ENCODE results near the gene RNF113B.

Gene RNF113B

DNA sequence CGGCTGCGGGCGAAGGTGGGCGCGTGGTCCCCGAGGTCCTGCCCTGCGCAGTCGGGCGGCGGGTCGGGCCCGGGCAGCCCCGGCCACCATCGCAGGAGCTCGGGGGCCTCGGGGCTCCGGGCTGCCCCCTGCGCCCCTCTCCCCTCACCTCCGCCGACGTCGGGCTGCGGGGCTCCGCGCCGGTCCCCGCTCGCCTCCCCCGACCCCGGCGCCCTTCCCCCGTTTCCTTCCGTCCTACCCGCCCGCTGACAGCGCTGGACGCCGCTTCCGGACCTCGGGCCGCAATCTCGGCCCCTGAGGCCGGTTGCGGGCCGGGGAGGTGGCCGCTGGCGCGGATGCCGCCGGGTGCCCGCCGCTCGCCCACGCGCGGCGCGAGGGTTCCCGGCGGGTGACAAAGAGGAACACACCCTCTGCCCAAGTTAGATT, 33.5 kb downstream of the RNF113B start:
- Histone ChIP-seq H3K9me3 (ENCODE audit: insufficient read depth, low read length, severe bottlenecking) (no peaks in the 10 kb centered on the region), H3K4me1 (ENCODE audit: insufficient read depth, low read length) (no peaks in the 10 kb centered on the region), H2AFZ (ENCODE audit: low read depth, low read length) (no peak overlapping the region), H3K79me2 (ENCODE audit: insufficient read depth, low read length) (no peaks in the 10 kb centered on the region), H3K27me3 (ENCODE audit: insufficient read depth, low read length, poor library complexity) (peaks cover 1% of the 10 kb centered on the region), H3K4me2 (ENCODE audit: insufficient read depth, low read length) (no peak overlapping the region), H3K9ac (ENCODE audit: low read depth, low read length) (no peak overlapping the region), H3K36me3 (ENCODE audit: insufficient read depth, low read length) (no peaks in the 10 kb centered on the region), H3K27ac (ENCODE audit: low read length) (no peak overlapping the region), H4K20me1 (ENCODE audit: insufficient read depth, low read length) (no peaks in the 10 kb centered on the region), H3K4me3 (ENCODE audit: low read depth in 1 of 2, low read length in 2 of 2) (no peak overlapping the region)
- DNase-seq (no peak), ATAC-seq (ENCODE audit: insufficient read depth, low read depth) (no peak)
- TF ChIP-seq, protein P1, sequence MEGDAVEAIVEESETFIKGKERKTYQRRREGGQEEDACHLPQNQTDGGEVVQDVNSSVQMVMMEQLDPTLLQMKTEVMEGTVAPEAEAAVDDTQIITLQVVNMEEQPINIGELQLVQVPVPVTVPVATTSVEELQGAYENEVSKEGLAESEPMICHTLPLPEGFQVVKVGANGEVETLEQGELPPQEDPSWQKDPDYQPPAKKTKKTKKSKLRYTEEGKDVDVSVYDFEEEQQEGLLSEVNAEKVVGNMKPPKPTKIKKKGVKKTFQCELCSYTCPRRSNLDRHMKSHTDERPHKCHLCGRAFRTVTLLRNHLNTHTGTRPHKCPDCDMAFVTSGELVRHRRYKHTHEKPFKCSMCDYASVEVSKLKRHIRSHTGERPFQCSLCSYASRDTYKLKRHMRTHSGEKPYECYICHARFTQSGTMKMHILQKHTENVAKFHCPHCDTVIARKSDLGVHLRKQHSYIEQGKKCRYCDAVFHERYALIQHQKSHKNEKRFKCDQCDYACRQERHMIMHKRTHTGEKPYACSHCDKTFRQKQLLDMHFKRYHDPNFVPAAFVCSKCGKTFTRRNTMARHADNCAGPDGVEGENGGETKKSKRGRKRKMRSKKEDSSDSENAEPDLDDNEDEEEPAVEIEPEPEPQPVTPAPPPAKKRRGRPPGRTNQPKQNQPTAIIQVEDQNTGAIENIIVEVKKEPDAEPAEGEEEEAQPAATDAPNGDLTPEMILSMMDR (IDR thresholded peaks at IDR 0.05; ENCODE audit: borderline replicate concordance, extremely low read depth, low read length, poor library complexity, severe bottlenecking): no peak
- TF ChIP-seq EZH2 (IDR thresholded peaks at IDR 0.05; ENCODE audit: borderline replicate concordance, low read depth, low read length, severe bottlenecking): no peak

DNA sequence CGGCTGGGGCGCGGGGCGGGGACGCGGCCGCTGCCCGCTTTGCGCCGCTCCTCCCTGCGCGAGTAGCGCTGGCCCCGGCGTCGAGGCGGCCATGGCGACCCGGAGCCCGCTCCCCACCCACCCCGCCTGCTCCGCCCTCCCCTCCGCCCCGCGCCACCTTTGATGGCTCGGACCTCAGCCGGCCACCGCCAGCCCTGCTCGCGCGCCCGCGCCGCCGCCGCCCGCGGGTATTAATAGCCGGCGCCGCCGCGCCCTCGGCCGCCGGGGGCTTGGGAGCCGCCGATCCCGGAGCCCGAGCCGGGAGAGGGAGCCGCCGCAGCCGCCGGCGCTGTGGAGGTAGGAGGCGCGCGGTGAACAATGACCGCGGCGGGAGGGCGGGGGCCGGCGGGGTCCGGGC, 33.9 kb downstream of the RNF113B start:
- H3K9ac ChIP-seq (ENCODE audit: low read depth, low read length): no peak overlapping the region
- no peaks in the 10 kb centered on the region for H3K79me2 ChIP-seq (ENCODE audit: insufficient read depth, low read length)
- peaks cover 3% of the 10 kb centered on the region for H3K27me3 ChIP-seq (ENCODE audit: insufficient read depth, low read length, poor library complexity)
- no peaks in the 10 kb centered on the region for H3K9me3 ChIP-seq (ENCODE audit: insufficient read depth, low read length, severe bottlenecking)
- no peak overlapping the region for H3K27ac ChIP-seq (ENCODE audit: low read length)
- no peaks in the 10 kb centered on the region for H3K4me1 ChIP-seq (ENCODE audit: insufficient read depth, low read length)
- no peak overlapping the region for H3K4me2 ChIP-seq (ENCODE audit: insufficient read depth, low read length)
- no peak overlapping the region for H2AFZ ChIP-seq (ENCODE audit: low read depth, low read length)
- H3K4me3 ChIP-seq (ENCODE audit: low read depth in 1 of 2, low read length in 2 of 2): no peak overlapping the region
- DNase-seq (no peak), ATAC-seq (ENCODE audit: insufficient read depth, low read depth) (no peak)
- no peak for TF ChIP-seq EZH2 (IDR thresholded peaks at IDR 0.05; ENCODE audit: borderline replicate concordance, low read depth, low read length, severe bottlenecking)
- TF ChIP-seq, protein P1 (IDR thresholded peaks at IDR 0.05; ENCODE audit: borderline replicate concordance, extremely low read depth, low read length, poor library complexity, severe bottlenecking): no peak
- no peaks in the 10 kb centered on the region for H4K20me1 ChIP-seq (ENCODE audit: insufficient read depth, low read length)
- H3K36me3 ChIP-seq (ENCODE audit: insufficient read depth, low read length): no peaks in the 10 kb centered on the region

DNA sequence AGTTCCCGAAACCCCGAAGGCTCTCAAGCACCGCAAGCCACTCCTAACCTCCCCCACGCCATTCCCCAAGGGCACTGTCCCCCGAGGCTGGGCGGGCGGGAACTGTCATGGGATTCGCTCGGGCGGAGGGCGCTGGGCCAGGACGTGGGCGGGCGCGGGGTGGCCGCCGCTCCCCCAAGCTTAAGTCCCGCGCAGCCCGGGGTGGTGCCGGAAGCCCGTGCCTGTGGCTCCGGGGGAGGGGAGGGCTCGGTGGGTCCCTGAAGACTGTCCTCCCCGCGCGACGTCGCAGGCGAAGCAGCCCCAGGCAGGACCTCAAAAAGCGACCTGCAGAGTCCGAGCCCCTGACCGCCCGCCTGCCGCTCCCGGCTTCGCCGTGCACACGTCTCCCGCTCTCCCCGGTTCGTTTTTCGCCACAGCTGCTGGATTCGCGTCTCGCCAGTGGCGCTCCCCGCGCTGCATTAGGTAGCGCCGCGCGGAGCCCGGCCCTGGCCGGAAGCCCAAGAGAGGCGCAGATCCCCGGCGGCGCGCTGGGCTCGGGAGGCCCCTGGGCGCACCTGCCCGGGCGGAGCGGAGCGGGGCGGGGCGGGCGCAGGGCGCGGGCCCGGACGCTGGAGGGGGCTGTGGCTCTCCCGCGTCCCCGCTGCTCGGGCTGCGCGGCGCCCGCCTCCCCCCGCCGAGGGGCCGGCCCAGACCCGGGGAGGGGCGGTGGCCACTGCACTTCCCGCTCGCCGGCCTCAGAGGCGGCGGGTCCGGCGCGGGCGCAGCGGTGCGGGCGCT, 34.5 kb downstream of the RNF113B start, which contains the start of gene FARP1:
Gene FARP1, plus strand, starts transcription at position 715 of the 777 bp plus-strand sequence. CDS start 70,149 bp downstream, outside the sequence.
- no peak for DNase-seq
- H3K36me3 ChIP-seq (ENCODE audit: insufficient read depth, low read length): no peaks in the 10 kb centered on the region
- no peaks in the 10 kb centered on the region for H3K79me2 ChIP-seq (ENCODE audit: insufficient read depth, low read length)
- H3K4me1 ChIP-seq (ENCODE audit: insufficient read depth, low read length): no peaks in the 10 kb centered on the region
- H4K20me1 ChIP-seq (ENCODE audit: insufficient read depth, low read length): no peaks in the 10 kb centered on the region
- no peak within 1 kb of the TSS for H3K4me2 ChIP-seq (ENCODE audit: insufficient read depth, low read length)
- no peaks in the 10 kb centered on the region for H3K9me3 ChIP-seq (ENCODE audit: insufficient read depth, low read length, severe bottlenecking)
- H2AFZ ChIP-seq (ENCODE audit: low read depth, low read length): no peak within 1 kb of the TSS
- H3K9ac ChIP-seq (ENCODE audit: low read depth, low read length): no peak within 1 kb of the TSS
- TF ChIP-seq, protein P1 (IDR thresholded peaks at IDR 0.05; ENCODE audit: borderline replicate concordance, extremely low read depth, low read length, poor library complexity, severe bottlenecking): no peak
- no peak for TF ChIP-seq EZH2 (IDR thresholded peaks at IDR 0.05; ENCODE audit: borderline replicate concordance, low read depth, low read length, severe bottlenecking)
- H3K4me3 ChIP-seq (ENCODE audit: low read depth in 1 of 2, low read length in 2 of 2): no peak within 1 kb of the TSS
- H3K27ac ChIP-seq (ENCODE audit: low read length): no peak within 1 kb of the TSS
- H3K27me3 ChIP-seq (ENCODE audit: insufficient read depth, low read length, poor library complexity): peaks cover 3% of the 10 kb centered on the region
- ATAC-seq (ENCODE audit: insufficient read depth, low read depth): no peak

Measured in DND-41 (cell line).